Epidermal melanocyte (primary cell): ENCODE data around the gene SWSAP1.
A peak's percentile ranks its signal among the peaks of the same experiment; 100 is the strongest.
"Not testable (repeated sequence)": the region's sequence is repeated elsewhere in the genome, so short reads cannot be mapped to it uniquely, and the experiment has no call there.

Source experiments
- DNase-seq: peaks from one replicate; pipeline ENCODE4 v3.0.0; 2011; ENCODE audit warnings: low spot score; ENCODE audit not compliant: insufficient read length

SWSAP1 gene

GRCh38 chr19:11378319-11379189, 4.1 kb downstream of the SWSAP1 start:
- DNase-seq: no peak

DNA sequence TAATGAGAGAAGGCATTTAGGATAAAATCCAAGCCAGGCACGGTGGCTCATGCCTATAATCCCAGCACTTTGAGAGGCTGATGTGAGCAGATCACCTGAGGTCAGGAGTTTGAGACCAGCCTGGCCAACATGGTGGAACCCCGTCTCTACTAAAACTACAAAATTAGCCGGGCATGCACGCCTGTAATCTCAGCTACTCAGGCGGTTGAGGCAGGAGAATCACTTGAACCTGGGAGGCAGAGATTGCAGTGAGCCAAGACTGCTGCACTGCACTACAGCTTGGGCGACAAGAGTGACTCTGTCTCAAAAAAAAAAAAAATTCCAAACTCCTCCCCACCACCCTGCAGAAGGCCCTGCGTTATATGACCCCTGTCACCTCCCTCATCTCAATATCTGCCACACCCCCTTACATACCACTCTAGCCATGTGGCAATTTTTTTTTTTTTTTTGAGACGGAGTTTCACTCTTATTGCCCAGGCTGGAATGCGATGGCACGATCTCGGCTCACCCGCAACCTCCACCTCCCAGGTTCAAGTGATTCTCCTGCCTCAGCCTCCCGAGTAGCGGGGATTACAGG, 4.9 kb downstream of the SWSAP1 start:
- not testable (repeated sequence) for DNase-seq

DNA sequence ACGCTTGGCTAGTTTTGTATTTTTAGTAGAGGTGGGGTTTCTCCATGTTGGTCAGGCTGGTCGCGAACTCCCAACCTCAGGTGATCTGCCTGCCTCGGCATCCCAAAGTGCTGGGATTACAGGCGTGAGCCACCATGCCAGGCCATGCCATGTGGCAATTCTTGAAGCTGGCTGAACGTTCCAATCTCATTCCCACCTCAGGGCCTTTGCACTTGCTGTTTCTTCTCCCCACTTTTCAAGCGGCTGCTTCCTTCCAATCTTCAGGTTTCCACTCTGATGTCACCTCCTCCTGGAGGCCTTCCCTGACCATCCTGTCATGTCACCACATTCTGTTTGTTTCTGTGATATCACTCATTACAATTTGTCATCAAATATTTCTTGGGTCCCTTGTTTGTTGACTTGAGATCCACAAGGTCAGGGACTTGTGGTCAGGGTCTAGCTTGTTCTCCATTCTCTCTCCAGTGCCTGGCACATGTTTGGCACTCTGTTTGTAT, 5.4 kb downstream of the SWSAP1 start:
- no peak for DNase-seq

DNA sequence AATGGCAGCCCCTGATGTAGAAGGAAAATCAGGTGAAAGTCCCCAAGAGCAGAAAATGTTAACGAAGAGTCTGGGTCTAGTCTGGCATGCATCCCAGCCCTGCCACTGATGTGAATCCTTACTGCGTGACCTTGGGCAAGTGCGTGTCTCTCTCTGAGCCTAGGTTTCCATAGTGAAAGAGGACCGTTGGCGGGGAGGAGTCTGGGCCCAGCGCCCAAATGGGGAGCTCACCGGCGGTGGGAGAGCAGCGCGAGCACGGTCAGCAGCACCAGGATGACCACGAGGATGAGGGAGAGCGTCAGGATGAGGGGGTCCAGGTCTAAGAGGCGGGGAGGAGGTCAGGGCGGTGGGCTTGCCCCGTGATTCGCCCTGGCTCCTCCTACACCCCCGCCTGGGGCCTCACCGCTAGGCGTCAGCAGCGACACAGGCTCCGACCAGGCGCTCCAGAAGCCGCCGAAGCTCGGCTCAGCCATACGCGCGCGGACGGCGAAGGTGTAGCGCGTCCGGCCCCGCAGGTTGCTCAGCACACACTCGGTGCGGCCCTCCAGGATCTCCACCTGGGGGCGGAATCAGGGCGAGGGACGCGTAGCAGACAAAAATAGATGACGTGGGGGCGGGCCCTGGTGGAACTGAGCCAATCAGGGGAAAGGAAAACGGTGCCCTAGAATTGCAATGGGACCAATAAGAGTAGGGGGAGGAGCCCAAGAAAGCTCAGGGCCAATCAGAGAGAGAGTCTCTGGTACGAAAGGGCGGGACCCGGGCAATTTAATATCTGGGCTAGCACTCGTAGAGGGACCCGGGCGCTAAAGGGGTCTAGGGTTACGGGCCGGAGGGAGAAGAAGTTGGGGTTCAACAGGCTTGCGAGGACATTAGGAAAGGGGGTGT, 6.4 kb downstream of the SWSAP1 start:
- DNase-seq: peak; percentile 99

GRCh38 chr19:11382898-11383705, 8.6 kb downstream of the SWSAP1 start:
- DNase-seq: no peak

- no peak for DNase-seq
Observed at GRCh38 chr19:11383706-11384048, 9.2 kb downstream of the SWSAP1 start.

DNA sequence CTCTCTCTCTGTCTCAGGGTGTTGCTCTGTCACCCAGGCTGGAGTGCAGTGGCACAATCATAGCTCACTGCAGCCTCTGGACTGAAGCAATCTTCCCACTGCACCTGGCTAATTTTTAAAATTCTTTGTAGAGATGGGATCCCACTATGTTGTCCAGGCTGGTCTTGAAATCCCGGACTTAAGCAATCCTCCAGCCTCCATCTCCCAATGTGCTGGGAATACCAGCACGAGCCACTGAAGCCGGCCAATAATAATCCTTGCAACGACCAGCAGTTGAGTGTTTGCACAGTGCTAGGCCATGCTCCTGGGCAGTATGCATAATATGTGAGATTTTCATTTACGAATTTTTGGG, 10.3 kb downstream of the SWSAP1 start:
- DNase-seq: no peak

DNA sequence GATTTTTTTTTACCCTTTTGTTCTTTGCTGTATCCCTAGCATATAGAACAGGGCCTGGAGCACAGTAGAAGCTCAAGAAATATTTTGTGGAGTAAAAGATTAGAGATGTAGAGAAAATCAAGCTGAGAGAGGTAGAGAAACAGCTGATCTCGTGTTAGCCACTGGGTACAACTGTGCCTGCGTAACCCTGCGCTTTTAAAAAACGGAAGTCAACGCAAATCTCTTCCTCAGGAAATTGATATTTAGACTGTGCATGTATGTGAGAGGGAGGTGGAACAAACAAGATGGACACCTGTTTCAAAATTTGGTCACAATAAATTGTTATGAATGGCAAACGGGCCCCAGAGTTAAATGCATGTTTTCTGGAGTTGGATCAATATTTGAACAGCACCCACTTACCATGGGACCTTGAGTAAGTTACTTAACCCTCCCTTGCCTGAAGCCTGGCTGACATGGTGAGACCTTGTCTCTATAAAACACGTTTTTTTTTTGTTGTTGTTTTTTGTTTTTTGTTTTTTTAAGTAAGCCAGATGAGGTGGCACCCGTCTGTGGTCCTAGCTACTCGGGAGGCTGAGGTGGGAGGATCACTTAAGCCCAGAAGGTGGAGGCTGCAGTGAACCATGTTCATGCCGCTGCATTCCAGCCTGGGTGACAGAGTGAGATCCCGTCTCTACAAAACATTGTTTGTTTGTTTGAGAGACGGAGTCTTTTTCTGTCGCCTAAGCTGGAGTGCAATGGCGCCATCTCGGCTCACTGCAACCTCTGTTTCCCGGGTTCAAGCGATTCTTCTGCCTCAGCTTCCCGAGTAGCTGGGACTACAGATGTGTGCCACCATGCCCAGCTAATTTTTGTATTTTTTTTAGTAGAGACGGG, 12.9 kb downstream of the SWSAP1 start:
- no peak for DNase-seq

DNA sequence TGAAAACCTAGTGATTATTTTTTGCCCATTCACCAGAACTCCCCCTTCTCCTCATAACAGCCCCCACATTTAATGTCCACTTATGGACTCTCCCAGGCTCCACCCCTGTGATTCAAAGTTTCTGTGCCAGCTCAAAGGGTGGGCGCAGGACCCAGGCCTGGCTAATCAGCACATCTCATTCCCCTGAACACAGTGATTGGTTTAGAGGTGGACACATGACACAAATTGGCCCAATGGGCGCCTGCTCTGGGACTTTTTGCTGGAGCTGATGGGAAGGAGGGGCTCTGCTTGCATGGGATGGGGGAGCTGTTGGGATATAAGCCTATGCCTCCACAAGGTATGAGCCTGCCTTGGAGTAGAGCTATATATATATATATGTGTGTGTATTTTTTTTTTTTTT, 15.9 kb downstream of the SWSAP1 start:
- DNase-seq: no peak

DNA sequence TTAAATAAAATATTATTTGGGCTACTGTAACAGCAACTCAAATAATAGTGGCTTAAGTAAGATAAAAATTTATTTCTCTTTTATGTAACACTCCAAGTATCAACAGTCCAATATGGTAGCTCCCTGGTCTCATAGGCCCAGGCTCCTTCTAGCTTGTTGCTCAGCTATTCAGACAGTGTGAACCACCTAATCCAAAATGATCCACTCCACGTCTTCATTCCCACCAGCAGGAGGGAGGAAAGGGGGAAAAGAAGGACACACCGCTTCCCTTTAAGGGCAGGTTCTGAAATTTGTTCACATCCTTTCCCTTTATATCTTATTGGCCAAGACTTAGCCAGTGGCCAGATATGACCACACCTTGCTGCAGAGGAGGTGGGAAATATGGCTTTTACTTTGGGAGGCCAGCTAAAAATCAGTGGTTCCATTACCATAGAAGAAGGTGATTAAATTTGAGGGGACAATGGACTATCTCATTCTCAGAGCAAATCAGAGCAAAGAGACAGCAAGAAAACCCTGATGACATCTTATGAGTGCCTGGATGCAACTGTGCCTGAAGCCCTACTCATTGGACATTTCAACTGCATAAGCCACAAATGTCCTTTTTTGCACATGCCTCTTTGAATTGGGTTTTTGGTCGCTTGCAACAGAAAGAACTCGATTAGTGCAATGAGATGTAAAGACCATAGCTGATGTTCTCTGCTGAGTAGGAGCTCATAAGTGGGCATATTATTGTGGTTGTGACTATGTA, 16.6 kb downstream of the SWSAP1 start:
- DNase-seq: no peak

DNA sequence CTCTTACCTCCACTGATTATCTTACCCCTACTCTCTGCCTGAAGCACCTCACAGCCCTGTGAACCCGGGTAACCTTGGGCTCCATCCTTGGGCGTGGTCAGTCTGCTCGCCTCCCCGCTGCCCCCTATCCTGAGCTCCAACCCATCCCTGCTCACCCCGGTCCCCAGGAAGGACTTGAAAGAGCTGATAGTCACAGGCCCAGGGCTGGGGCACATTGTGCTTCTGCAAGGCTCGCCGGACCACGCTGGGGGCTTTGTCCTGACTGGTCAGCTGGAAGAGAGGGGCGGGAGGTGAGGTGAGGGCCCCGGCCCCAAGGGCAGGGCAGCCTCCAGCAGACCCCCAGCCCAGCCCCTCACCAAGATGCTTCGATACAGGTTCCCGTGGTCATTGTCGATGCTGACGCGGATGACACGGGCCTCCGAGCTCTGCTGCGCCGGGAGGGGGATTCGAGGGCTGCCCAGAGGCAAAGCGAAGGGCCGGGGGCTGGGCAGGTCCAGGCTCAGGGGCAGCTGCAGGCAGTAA, 22.7 kb downstream of the SWSAP1 start:
- no peak for DNase-seq

- DNase-seq: no peak
Observed at GRCh38 chr19:11399667-11400066, 25.2 kb downstream of the SWSAP1 start.

DNA sequence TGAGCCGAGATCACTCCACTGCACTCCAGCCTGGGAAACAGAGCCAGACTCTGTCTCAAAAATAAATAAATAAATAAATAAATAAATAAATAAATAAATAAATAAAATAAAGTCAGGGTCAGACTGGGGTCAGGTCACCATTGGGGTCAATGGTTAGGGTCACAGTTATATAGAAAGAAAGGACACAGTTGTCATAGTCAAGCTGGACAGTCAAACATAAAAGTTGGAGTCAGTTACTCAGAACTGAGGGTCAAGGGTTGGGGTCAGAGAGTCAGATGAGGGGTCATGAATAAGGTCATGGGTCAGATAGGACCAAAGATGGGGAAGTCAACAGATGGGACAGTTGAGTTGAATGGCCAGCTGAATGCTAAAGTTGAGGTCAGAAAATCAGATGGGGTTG, 26.3 kb downstream of the SWSAP1 start:
- no peak for DNase-seq

DNA sequence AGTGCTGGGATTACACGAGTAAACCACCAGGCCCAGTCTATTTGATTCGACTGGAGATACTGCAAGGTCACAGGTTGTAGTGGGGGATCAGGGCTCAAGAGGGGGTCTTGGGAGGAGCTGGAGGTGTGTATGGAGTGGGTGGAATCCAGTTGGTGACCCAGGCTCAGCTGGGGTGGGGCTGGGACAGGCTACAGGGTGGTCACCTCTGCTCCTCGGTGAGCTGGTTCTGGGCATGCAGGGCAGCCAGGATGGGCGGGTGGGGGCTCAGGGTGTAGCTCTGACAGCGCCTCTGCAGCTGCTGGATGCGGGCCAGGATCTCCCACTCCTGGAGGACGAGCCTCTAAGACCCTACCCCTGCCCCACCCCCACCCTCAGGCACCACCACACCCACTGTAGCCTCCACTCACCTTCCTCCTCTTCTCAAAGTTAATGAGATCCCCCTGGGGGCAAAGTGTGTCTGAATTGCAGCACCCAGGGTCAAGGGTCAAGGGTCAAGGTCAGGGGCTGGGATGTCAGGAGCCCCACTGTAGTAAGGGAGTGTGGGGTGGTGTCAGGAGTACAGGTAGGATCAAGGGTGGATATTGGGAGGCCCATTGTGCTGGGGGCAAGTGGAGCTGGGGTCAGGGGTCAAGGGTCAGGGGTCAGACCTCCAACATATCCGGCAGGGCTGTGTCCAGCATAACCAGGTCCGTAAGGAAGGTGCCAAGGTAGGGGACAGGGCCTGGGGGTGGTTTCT, 27.5 kb downstream of the SWSAP1 start:
- no peak for DNase-seq

DNA sequence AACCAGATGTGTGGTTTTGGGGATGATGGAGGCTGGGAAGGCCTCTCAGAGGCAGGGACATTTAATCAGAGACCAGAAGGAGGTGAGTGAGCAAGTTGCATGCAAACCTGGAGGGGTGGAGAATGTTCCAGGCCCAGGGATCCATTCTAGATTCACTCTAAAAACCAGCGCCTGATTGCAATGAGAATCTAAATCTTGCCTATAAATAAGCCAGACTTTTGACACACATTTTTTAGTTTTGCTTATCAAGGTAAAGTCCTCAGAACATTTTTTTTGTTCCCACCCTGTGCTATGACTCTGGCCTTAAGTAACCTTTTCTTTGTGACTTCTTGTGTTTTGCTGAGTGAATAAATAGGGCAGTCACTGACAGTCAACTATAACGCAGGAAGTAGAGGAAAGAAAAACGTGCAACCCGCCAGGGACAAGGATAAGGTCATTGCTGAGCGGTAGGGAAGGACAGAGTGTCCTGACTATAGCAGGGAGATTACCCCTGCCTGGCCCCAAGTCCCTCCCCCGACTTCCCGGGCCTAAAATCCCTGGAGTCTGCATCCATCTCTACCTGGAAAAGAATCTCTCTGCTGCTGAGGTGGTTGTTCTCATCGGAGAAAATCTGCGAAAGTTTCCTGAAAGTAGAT, 30.2 kb downstream of the SWSAP1 start:
- no peak for DNase-seq

DNA sequence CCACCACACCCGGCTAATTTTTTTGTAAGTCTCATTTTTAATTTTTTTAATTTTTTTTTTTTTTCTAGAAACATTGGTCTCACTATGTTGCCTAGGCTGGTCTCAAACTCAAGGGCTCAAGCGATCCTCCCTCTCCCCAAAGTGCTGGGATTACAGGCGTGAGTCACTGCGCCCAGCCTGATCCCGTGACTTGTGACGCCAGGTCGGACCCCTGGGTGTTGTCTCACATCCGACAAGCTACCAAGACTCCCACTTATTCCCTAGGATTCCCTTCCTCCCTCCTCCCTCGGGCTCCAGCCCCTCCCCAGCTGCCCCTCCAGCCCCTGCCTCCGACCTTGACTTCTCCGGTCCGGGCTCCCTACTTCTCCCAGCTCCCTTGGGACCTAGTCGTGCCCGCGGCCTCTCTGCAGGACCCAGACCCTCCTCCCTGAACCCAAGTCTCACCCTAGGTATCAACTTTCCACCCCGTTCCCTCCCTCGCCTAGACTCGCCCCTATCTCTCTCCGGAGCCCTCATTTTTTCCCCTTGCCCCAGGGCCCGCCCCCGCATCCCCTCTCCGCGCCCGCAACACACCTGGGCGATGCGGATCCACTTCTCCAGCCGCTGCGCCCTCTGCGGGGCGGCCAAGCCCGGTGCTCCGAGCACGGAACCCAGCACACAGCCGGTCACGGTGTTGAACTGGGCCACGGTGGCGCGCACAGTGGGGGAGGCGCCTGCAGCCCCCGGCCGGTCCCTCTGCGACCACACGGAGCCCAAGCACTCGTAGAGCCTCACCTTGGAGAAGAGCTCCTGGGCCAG, 31.6 kb downstream of the SWSAP1 start:
- no peak for DNase-seq

DNA sequence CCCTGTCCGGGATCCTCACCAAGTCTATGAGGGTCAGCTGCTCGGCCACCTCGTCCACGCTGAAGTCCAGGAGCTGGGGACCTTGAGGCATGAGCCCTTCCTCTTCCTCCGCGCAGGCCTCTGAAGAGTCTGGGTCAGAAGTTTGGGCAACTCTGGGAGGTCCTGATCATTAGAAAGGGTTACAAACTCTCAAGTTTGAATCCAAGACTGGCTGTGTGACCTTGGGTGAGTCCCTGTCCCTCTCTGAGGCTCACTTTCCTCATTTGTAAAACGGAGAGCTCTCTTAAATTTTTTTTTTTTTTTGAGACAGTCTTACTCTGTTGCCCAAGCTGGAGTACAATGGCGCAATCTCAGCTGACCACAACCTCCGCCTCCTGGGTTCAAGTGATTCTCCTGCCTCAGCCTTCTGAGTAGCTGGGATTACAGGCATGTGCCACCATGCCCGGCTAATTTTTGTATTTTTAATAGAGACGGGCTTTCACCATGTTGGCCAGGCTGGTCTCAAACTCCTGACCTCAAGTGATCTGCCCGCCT, 32.3 kb downstream of the SWSAP1 start:
- DNase-seq: not testable (repeated sequence)
